Measurements from ENCODE around the gene PRELID3B.

Gene PRELID3B

GRCh38 chr20:59042151-59042795 lies at the start of gene PRELID3B:
PRELID3B (minus strand) TSS chr20:59042786; CDS start chr20:59042730, 56 bp downstream.
- DNase-seq (ENCODE audit: low read depth), result no peak
- H3K4me3 ChIP-seq (ENCODE audit: low read depth, low read length), result peak within 1 kb of the TSS; percentile 91
- peak; percentile 12 for TF ChIP-seq CTCF (IDR thresholded peaks at IDR 0.05; ENCODE audit: low read depth, low read length, missing control alignments)

- peak; percentile 16 for DNase-seq (ENCODE audit: low read depth)
- no peak overlapping the region for H3K4me3 ChIP-seq (ENCODE audit: low read depth, low read length)
- peak; percentile 87 for TF ChIP-seq CTCF (IDR thresholded peaks at IDR 0.05; ENCODE audit: low read depth, low read length, missing control alignments)
Measured at GRCh38 chr20:59087829-59088433, 45.3 kb upstream of the PRELID3B start.

GRCh38 chr20:59086923-59087322 lies 44.3 kb upstream of the PRELID3B start:
- DNase-seq (ENCODE audit: low read depth), result no peak
- TF ChIP-seq CTCF (IDR thresholded peaks at IDR 0.05; ENCODE audit: low read depth, low read length, missing control alignments), result no peak
- H3K4me3 ChIP-seq (ENCODE audit: low read depth, low read length), result no peak overlapping the region

GRCh38 chr20:59084041-59084850 lies 41.7 kb upstream of the PRELID3B start:
- no peak overlapping the region for H3K4me3 ChIP-seq (ENCODE audit: low read depth, low read length)
- TF ChIP-seq CTCF (IDR thresholded peaks at IDR 0.05; ENCODE audit: low read depth, low read length, missing control alignments), result no peak
- DNase-seq (ENCODE audit: low read depth), result no peak

- H3K4me3 ChIP-seq (ENCODE audit: low read depth, low read length), result no peak overlapping the region
- TF ChIP-seq CTCF (IDR thresholded peaks at IDR 0.05; ENCODE audit: low read depth, low read length, missing control alignments), result no peak
- no peak for DNase-seq (ENCODE audit: low read depth)
Measured at GRCh38 chr20:59082981-59083380, 40.4 kb upstream of the PRELID3B start.

- TF ChIP-seq CTCF (IDR thresholded peaks at IDR 0.05; ENCODE audit: low read depth, low read length, missing control alignments), result peak; percentile 37
- H3K4me3 ChIP-seq (ENCODE audit: low read depth, low read length), result no peak overlapping the region
- DNase-seq (ENCODE audit: low read depth), result no peak
Measured at GRCh38 chr20:59082077-59082740, 39.6 kb upstream of the PRELID3B start.

Measured in GM12864 (cell line).